ENCODE data around the gene HTR3D. TPM values are rescaled to one million over a fixed set of nuclear protein-coding genes. Genes with fewer than 3 reads are reported as not detected.

The HTR3D gene
- total and polyA plus RNA-seq, 2 of the 13 experiments (the other 11 are each of a cell fraction or from before 2014, with no cell fraction given) = not detected

GRCh38 chr3:183988216-183988790 is 43.2 kb upstream of the HTR3D start (continued):
- TF ChIP-seq ZNF563 (CRISPR knock-in tag; IDR thresholded peaks at IDR 0.05) (no peak), ONECUT2 (CRISPR knock-in tag; IDR thresholded peaks at IDR 0.05) (no peak), PRDM15 (CRISPR knock-in tag; IDR thresholded peaks at IDR 0.05) (no peak), CHD4 (IDR thresholded peaks at IDR 0.05; ENCODE audit: borderline replicate concordance, low read length) (no peak), KDM4B (CRISPR knock-in tag; IDR thresholded peaks at IDR 0.05) (peak; percentile 38; the same call in 1 of the 2 replicates), PAXIP1 (CRISPR knock-in tag; conservative IDR thresholded peaks at IDR 0.05) (peak; percentile 95), HMGXB3 (CRISPR knock-in tag; IDR thresholded peaks at IDR 0.05; ENCODE audit: borderline replicate concordance) (no peak)
- TF ChIP-seq, protein P1, sequence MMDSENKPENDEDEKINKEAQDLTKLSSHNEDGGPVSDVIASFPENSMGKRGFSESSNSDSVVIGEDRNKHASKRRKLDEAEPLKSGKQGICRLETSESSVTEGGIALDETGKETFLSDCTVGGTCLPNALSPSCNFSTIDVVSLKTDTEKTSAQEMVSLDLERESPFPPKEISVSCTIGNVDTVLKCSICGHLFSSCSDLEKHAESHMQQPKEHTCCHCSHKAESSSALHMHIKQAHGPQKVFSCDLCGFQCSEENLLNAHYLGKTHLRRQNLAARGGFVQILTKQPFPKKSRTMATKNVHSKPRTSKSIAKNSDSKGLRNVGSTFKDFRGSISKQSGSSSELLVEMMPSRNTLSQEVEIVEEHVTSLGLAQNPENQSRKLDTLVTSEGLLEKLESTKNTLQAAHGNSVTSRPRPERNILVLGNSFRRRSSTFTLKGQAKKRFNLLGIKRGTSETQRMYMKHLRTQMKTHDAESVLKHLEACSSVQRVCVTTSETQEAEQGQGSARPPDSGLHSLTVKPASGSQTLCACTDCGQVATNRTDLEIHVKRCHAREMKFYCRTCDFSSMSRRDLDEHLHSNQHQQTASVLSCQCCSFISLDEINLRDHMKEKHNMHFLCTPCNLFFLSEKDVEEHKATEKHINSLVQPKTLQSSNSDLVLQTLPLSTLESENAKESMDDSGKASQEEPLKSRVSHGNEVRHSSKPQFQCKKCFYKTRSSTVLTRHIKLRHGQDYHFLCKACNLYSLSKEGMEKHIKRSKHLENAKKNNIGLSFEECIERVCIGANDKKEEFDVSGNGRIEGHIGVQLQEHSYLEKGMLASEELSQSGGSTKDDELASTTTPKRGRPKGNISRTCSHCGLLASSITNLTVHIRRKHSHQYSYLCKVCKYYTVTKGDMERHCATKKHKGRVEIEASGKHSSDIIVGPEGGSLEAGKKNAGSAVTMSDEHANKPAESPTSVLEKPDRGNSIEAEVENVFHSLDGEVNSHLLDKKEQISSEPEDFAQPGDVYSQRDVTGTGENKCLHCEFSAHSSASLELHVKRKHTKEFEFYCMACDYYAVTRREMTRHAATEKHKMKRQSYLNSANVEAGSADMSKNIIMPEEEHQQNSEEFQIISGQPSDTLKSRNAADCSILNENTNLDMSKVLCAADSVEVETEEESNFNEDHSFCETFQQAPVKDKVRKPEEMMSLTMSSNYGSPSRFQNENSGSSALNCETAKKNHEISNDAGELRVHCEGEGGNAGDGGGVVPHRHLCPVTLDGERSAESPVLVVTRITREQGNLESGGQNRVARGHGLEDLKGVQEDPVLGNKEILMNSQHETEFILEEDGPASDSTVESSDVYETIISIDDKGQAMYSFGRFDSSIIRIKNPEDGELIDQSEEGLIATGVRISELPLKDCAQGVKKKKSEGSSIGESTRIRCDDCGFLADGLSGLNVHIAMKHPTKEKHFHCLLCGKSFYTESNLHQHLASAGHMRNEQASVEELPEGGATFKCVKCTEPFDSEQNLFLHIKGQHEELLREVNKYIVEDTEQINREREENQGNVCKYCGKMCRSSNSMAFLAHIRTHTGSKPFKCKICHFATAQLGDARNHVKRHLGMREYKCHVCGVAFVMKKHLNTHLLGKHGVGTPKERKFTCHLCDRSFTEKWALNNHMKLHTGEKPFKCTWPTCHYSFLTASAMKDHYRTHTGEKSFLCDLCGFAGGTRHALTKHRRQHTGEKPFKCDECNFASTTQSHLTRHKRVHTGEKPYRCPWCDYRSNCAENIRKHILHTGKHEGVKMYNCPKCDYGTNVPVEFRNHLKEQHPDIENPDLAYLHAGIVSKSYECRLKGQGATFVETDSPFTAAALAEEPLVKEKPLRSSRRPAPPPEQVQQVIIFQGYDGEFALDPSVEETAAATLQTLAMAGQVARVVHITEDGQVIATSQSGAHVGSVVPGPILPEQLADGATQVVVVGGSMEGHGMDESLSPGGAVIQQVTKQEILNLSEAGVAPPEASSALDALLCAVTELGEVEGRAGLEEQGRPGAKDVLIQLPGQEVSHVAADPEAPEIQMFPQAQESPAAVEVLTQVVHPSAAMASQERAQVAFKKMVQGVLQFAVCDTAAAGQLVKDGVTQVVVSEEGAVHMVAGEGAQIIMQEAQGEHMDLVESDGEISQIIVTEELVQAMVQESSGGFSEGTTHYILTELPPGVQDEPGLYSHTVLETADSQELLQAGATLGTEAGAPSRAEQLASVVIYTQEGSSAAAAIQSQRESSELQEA (CRISPR knock-in tag; IDR thresholded peaks at IDR 0.05; ENCODE audit: not compliant biosample characterization) = no peak

All from HepG2 (cell line).